ENCODE results near the gene RHD.
A peak's percentile ranks its signal among the peaks of the same experiment; 100 is the strongest.
"Not testable (repeated sequence)": the region's sequence is repeated elsewhere in the genome, so short reads cannot be mapped to it uniquely, and the experiment has no call there.

RHD gene

DNA sequence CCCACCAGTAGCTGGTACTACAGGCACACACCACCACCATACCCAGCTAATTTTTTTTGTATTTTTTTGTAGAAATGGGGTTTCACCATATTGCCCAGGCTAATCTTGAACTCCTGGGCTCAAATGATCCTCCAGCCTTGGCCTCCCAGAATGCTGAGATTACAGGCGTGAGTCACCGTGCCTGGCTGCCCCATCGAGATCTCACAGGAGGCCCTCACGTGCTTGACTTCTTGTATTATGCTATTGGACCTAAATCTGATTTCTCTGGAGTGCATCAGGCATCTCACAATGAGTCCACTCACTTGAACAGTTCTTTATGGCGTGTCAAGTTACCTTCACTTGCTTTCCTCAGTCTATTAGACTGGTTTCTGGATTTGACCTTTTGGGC is 15.7 kb upstream of the RHD start:
- peaks cover 15% of the 10 kb centered on the region for H4K20me1 ChIP-seq
- H3K36me3 ChIP-seq: no peaks in the 10 kb centered on the region
- H3K27me3 ChIP-seq: no peaks in the 10 kb centered on the region

DNA sequence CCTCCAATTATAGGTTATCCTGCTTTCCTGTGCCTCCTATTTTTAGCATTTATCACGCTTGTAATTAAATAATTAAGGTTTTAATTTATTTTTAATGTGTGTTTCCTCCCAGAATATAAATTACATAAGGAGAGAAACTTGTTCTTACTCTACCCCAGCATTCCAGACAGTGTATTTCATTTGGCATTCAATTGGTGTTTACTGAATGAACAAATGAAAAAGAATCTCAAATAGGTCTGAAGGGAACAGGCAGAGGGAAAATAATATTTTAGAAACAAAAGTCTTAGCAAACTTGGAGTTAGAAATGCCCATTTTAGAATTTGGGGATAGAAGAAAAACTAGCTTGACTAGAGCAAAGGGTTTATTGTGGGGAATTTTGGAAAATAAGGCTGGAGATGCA is 15.1 kb upstream of the RHD start:
- peaks cover 15% of the 10 kb centered on the region for H4K20me1 ChIP-seq
- no peak for TF ChIP-seq Cebpa-rat (IDR thresholded peaks at IDR 0.05)
- no peak overlapping the region for H3K4me2 ChIP-seq
- H3K4me3 ChIP-seq: no peak overlapping the region
- peaks cover 16% of the 10 kb centered on the region for H3K4me1 ChIP-seq
- H3K27me3 ChIP-seq: no peaks in the 10 kb centered on the region
- no peaks in the 10 kb centered on the region for H3K9me3 ChIP-seq
- H3K9ac ChIP-seq: no peak overlapping the region
- 0 out of 2 replicates have a peak, but pooled peaks cover under 1% of the 10 kb centered on the region for H3K36me3 ChIP-seq
- no peak overlapping the region for H3K27ac ChIP-seq

More for the DNA sequence above, 15.7 kb upstream of the RHD start:
- Histone ChIP-seq H3K27ac (no peak overlapping the region), H3K4me1 (peaks cover 16% of the 10 kb centered on the region), H3K9ac (no peak overlapping the region), H3K4me2 (no peak overlapping the region), H3K9me3 (no peaks in the 10 kb centered on the region), H3K4me3 (no peak overlapping the region)
- TF ChIP-seq Cebpa-rat (IDR thresholded peaks at IDR 0.05): no peak

DNA sequence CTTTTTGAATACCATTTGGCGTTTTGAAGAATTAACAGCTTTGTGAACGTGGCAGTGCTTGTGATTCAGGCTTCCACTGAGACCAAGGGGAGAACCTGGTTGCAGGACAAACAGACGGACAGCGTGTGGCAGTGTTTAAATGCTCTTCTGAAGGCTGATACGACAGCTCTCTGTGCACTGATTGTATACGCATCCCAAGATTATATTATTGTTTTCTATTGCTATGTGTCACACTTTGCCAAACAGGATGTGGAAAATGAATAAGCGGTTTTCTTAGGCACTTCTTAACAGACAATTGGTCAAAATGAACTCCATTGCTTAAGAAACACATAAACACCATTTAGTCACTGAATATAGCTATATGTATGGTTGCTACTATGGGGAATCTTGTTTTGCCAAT is 12.5 kb upstream of the RHD start:
- H3K36me3 ChIP-seq: peaks cover 10% of the 10 kb centered on the region
- not testable (repeated sequence) for H3K4me2 ChIP-seq, H3K27ac ChIP-seq, H3K9me3 ChIP-seq, H3K27me3 ChIP-seq, H3K9ac ChIP-seq, H3K4me3 ChIP-seq
- peaks cover 15% of the 10 kb centered on the region for H4K20me1 ChIP-seq
- peaks cover 16% of the 10 kb centered on the region for H3K4me1 ChIP-seq

DNA sequence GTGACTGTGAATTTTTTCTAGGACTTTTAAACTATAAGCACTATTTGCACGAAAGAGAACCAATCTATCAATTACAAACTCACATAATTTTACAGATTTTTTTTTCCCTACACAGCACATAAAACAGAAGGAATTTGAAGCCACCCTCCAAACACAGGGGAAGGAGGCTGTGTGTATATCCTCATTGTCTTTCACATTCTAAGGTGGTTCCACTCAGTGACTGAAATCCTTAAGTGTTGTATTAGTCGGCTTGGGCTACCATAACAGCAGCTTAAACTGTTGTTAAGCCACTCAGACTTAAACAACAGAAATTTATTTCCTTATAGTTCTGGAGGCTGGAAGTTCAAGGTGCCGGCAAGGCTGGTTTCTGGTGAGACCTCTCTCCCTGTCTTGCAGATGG is 12.0 kb upstream of the RHD start:
- H4K20me1 ChIP-seq: peaks cover 15% of the 10 kb centered on the region
- peaks cover 16% of the 10 kb centered on the region for H3K4me1 ChIP-seq
- H3K36me3 ChIP-seq: peaks cover 10% of the 10 kb centered on the region
- H3K4me3 ChIP-seq, H3K9me3 ChIP-seq, H3K27ac ChIP-seq, H3K27me3 ChIP-seq, H3K9ac ChIP-seq: not testable (repeated sequence)
- H3K4me2 ChIP-seq: peak overlapping the region; percentile 40; the same call in 1 of the 2 replicates

DNA sequence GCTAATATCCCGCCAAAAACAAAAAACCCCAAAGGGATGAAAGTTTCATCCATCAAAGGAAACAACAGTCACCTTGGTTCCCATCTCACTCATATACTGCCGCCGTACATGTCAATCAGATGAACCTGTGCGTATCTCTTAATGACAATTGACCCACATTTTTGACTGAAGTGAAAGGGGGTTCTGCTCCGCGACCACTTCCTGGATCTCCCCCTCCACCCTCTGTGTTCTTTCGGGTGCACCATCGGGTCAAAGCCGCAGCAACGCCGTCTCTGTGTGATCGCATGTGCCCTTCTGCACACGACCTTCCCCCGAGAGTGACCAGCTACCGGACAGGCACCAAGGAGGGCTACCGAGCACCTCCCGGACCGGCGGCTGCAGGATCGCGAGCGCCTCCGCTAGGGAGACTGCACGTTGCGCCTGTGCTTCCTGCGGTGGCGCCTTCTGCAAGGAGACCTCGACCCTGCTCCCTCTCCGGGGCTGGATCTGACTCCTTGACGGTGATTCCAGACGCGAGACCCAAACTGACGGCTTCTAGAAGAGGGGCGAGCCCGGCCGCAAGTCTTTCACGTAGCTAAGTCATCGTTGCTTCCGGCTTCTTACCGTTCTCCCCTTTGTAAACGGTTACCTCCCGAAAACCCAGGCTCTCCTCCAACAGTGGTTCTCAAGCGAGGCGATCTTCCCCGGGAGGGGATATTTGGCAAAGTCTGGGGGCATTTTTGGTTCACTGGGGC is 5.6 kb upstream of the RHD start:
- Histone ChIP-seq H3K4me2 (peak overlapping the region; percentile 62), H3K36me3 (peaks cover 10% of the 10 kb centered on the region), H3K4me3 (peak overlapping the region; percentile 67)
- not testable (repeated sequence) for H3K9ac ChIP-seq, H3K4me1 ChIP-seq, H3K27ac ChIP-seq, H3K9me3 ChIP-seq, H3K27me3 ChIP-seq, H4K20me1 ChIP-seq

DNA sequence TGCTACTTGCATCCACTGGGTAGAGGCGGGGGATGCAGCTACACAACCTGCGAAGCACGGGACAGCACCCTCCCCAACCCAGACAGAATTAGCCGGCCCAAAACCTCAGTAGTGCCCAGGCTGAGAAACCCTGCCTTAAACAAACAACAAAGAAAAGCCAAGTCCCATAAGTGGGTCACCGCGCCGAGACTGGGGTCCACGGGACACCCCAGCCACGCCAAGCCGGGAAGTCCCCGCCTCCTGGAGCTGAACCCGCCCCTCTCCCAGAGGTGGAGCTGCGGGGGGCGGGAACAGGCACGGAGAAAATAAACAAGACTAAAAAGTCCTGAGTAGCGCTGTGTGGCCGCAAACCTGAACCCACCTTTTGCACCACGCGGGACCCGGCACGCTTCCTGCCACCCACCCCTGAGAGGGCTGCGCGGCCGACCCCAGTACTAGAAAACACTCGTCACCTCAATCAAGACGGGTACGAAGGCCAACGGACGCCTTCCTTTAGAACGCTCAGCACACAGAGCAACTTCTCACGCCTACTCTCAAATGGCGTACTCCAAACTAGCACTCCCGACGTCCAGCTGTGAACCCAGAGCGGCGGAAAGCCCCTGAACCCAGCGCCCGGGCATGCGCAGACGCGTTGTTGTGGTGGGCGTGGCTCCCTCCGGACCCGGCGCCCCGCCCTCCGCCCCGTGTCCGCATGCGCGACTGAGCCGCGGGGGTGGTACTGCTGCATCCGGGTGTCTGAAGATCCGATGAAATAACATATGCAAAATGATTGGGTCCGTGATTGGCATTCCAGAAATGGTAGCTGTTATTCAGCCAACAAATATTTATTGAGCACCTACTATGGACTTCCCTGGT is 4.8 kb upstream of the RHD start:
- not testable (repeated sequence) for H4K20me1 ChIP-seq, H3K9me3 ChIP-seq, H3K4me1 ChIP-seq, H3K27me3 ChIP-seq, H3K9ac ChIP-seq, H3K36me3 ChIP-seq, H3K27ac ChIP-seq
- Histone ChIP-seq H3K4me3 (peak overlapping the region; percentile 67), H3K4me2 (peak overlapping the region; percentile 51)

DNA sequence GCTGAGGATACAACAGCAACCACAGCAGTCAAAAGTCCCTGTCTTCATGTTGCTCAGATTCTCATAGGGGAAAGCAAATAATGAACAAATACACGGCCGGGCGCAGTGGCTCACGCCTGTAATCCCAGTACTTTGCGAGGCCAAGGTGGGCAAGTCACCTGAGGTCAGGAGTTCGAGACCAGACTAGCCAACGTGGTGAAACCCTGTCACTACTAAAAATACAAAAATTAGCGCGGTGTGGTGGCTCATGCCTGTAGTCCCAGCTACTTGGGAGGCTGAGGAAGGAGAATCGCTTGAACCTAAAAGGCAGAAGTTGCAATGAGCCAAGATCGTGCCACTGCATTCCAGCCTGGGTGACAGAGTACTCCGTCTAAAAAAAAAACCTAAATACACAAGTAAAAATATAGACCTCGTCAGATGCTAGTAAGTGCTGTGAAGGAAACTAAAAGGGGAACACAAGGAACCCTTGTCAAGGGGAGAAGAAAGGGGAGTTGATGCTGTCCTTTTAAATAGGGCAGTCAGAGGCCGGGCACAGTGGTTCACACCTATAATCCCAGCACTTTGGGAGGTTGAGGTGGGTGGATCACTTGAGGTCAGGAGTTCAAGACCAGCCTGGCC is 4.1 kb upstream of the RHD start:
- Histone ChIP-seq H3K4me2 (peak overlapping the region; percentile 51), H3K4me3 (peak overlapping the region; percentile 67; the same call in 1 of the 2 replicates)
- not testable (repeated sequence) for H3K27ac ChIP-seq, H3K4me1 ChIP-seq, H3K9ac ChIP-seq, H3K27me3 ChIP-seq, H3K36me3 ChIP-seq, H3K9me3 ChIP-seq, H4K20me1 ChIP-seq

DNA sequence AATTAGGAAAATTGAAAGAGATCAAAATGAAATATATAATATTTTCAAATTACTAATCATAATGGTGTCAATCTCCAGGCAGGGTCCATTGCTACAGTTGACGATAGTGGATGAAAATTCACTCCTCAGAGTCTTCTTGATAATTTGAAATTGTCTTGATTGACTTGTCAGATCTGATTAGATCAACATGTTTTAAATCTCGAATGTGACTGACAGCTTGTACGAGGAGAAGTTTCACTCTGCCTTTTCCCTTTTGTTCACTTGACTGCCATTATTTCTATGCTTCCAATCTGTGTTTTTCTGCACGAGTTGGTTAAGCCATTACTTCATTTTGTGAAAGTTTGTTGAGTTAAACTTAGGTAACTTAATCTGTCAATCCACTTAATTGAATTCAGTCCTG is 3.3 kb downstream of the RHD start:
- H4K20me1 ChIP-seq, H3K27me3 ChIP-seq, H3K9ac ChIP-seq, H3K36me3 ChIP-seq, H3K4me1 ChIP-seq, H3K9me3 ChIP-seq, H3K4me2 ChIP-seq, H3K27ac ChIP-seq, H3K4me3 ChIP-seq: not testable (repeated sequence)

DNA sequence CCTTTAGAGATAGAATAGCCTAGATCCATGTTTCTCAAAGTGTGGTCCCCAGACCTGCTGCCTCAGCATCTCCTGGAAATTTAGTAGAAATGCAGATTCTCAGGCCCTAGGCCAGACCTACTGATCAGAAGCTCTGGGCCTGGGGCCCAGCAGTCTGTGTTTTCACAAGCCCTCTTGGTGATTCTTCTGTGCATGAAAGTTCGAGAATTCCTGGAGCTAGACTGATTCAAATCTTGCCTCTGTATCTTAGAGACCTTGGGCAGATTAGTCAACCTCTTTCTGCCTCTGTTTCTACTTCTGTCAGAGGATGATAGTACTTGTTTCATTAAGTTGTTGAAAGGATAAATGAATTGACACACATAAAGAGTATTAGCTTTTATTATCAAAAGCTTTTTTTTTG is 5.0 kb downstream of the RHD start:
- H3K9me3 ChIP-seq, H3K36me3 ChIP-seq, H3K4me3 ChIP-seq, H3K9ac ChIP-seq, H3K4me2 ChIP-seq, H4K20me1 ChIP-seq, H3K27me3 ChIP-seq, H3K27ac ChIP-seq: not testable (repeated sequence)
- H3K4me1 ChIP-seq: peaks cover 13% of the 10 kb centered on the region; the same call in 1 of the 2 replicates

DNA sequence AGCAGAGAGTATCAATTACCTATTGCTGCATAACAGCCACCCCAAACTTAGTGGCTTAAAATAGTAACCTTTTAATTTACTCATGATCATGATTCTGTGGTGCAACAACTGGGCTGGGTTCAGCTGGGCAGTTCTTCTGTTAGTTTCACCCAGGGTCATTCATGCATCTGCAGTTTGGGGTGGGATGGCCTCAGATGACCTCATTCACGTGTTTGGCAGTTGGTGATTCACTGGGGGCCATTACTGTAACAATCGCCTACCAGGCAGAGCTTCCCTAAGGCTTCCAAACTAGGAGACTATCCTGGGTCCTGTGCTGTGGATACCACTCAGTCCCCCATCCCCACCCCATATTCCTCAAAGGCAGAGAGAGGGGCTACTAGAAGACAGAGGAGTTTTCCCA is 6.0 kb downstream of the RHD start:
- not testable (repeated sequence) for H4K20me1 ChIP-seq, H3K27me3 ChIP-seq, H3K9me3 ChIP-seq, H3K9ac ChIP-seq, H3K4me2 ChIP-seq, H3K36me3 ChIP-seq, H3K4me3 ChIP-seq, H3K27ac ChIP-seq
- H3K4me1 ChIP-seq: peaks cover 13% of the 10 kb centered on the region; the same call in 1 of the 2 replicates

DNA sequence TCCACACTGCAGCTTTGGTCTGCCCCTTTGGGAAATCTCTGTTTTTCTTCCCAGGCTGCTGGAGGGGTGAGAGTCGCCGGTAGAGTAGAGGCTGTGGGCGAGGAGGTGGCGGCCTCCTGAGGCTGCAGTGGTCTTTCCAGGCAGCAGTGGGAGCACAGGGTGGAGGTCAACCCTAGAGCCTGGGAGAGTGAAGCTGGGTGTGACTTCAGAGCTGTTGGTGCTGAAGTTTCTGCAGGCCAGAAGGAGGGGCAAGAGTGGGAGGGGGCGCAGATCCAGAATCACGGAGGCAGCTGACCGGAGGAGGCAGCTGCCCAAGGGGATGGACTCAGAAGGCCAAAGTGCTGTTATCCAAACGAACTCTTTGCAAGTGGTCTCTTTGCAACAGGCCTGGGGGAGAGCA is 6.5 kb downstream of the RHD start:
- H3K9me3 ChIP-seq, H3K9ac ChIP-seq, H4K20me1 ChIP-seq, H3K36me3 ChIP-seq, H3K27me3 ChIP-seq, H3K27ac ChIP-seq, H3K4me3 ChIP-seq, H3K4me2 ChIP-seq: not testable (repeated sequence)
- H3K4me1 ChIP-seq: peaks cover 13% of the 10 kb centered on the region; the same call in 1 of the 2 replicates

DNA sequence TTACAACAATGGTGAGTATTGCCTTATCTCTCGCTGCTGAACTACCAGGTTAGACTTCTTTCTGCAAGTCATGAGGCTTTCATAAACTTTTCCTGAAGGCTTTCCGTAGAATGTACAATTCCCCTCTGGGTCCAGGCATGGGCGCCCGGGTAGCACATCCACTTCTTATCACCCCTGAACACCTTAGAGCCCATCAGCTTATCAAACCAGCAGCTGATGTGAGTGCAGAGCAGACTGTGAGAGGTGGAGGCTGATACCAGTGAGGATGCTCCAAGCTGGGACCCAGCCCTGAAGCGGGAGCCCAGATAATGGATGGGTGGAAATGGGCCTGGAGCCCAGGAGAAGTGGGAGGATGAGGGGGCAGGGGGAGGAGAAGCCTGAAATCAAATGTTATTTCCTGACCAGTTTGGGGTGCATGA is 7.4 kb downstream of the RHD start:
- H3K9ac ChIP-seq, H4K20me1 ChIP-seq, H3K4me2 ChIP-seq, H3K27ac ChIP-seq, H3K27me3 ChIP-seq, H3K36me3 ChIP-seq, H3K4me3 ChIP-seq, H3K9me3 ChIP-seq: not testable (repeated sequence)
- H3K4me1 ChIP-seq: peaks cover 13% of the 10 kb centered on the region; the same call in 1 of the 2 replicates

DNA sequence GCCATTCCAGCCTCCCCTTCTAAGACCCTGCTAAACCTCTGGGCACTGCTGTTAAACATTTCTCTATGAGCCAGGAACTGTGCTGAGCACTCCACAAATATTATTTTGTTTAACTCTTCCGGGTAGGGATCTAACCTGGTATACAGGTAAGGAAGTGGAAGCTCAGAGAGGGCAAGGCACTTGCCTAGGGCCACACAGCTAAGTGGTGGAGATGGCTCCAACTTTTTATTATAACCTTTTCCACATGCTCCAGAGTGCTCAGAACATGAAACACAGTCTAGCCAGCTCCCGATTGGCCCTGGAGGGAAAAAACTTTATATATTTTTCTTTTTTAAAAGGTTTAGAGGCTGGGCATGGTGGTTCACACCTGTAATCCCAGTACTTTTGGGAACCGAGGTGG is 13.6 kb downstream of the RHD start:
- not testable (repeated sequence) for H3K27ac ChIP-seq, H3K9ac ChIP-seq, H3K4me3 ChIP-seq, H3K9me3 ChIP-seq, H4K20me1 ChIP-seq, H3K4me2 ChIP-seq, H3K36me3 ChIP-seq, H3K27me3 ChIP-seq
- H3K4me1 ChIP-seq: peaks cover 21% of the 10 kb centered on the region

DNA sequence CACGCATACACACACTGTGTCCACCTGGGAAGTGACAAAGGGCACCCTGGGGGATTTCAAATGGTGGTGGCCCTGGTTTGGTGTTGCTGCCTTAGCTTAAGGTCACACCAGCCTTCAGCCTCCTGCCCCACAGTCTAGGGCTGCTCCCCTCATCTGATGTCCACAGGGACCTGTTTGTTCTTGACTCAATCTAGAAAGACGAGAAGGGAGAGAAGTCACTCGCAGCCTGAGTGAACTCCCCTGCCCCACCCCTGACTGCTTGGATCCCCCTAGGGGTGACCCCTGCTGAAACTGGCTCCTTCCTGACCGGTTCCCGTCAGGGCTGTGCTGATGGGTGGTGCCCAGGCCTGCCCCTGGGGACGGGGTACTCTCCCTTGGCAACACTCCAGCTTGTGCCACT is 14.9 kb downstream of the RHD start:
- H3K9me3 ChIP-seq, H3K4me3 ChIP-seq, H3K27me3 ChIP-seq, H3K27ac ChIP-seq, H3K9ac ChIP-seq, H3K36me3 ChIP-seq, H4K20me1 ChIP-seq: not testable (repeated sequence)
- Histone ChIP-seq H3K4me1 (peaks cover 11% of the 10 kb centered on the region; the same call in 1 of the 2 replicates), H3K4me2 (peak overlapping the region; percentile 42)
